Prostate gland (tissue), 2 donors: ENCODE results near the gene C1orf210. TPM values are rescaled to one million over a fixed set of nuclear protein-coding genes. Genes with fewer than 3 reads are reported as not detected.

ENCODE experiments used
- DNase-seq: peaks from one replicate; pipeline ENCODE4 v3.0.0-alpha.2; 2019; ENCODE audit warnings: low spot score
- H3K27ac ChIP-seq, 2 donors: fragments of 200-600 bp; sonication (generic); 2 replicates each; pipeline ENCODE4 v1.5.1; 2017 to 2019
- H3K27me3 ChIP-seq: fragments of 200-600 bp; sonication (generic); replicated peaks from 2 replicates; pipeline ENCODE4 v1.5.1; 2019; ENCODE audit not compliant: insufficient read depth
- H3K36me3 ChIP-seq, 2 donors: fragments of 200-600 bp; sonication (generic); 1 replicate in 1 of 2; 2 replicates in 1 of 2; pipeline versions ENCODE4 v1.5.1 to v1.8.1; 2017 to 2019
- H3K4me1 ChIP-seq: fragments of 200-600 bp; sonication (generic); replicated peaks from 2 replicates; pipeline ENCODE4 v1.5.1; 2019
- H3K4me3 ChIP-seq, 2 donors: fragments of 200-600 bp; sonication (generic); 2 replicates each; pipeline ENCODE4 v1.5.1; 2017 to 2019
- H3K9me3 ChIP-seq: fragments of 200-600 bp; sonication (generic); 2 replicates; pipeline ENCODE4 v1.5.1; 2017
- CTCF ChIP-seq, 4 experiments: fragments of 200-600 bp in 2 of 4; fragments of 450-650 bp in 2 of 4; sonication (generic) in 2 of 4; IDR thresholded peaks; 1 replicate in 3 of 4; 2 replicates in 1 of 4; pipeline ENCODE4 v1.5.1; 2016 to 2019; ENCODE audit warnings: antibody characterized with exemption in 4 of 4, mild to moderate bottlenecking in 2 of 4, moderate library complexity in 2 of 4
- POLR2A ChIP-seq: fragments of 450-650 bp; IDR thresholded peaks from one replicate; pipeline ENCODE4 v1.6.1; 2016; ENCODE audit warnings: antibody characterized with exemption, mild to moderate bottlenecking
- POLR2AphosphoS5 ChIP-seq: sonication (generic); formaldehyde crosslinking; IDR thresholded peaks from one replicate; pipeline ENCODE4 v1.6.1; 2017; ENCODE audit warnings: antibody characterized with exemption
- WGBS: methylation state at CpG from one replicate; pipeline ENCODE4 v1.1.5; 2018; 5-methylcytosine and 5-hydroxymethylcytosine counted together
- intact Hi-C: fragments of 100-400 bp; cut with DNase I; formaldehyde crosslinking; loops from one replicate; pipeline ENCODE4 v1.14.2; 2022
- total RNA-seq, 2 donors: library from RNA; depleted of rRNA; stranded (reverse); fragments of >200 nt; gene quantifications; one replicate each; pipeline ENCODE4 v1.1.0, GENCODE V29; 2016

The C1orf210 gene
- total RNA-seq, 2 donors from 2014 or later: 5.5 to 21.7 TPM

- intact Hi-C loops: no loop called here
- Histone ChIP-seq H3K9me3 (no peaks in the 10 kb centered on the region), H3K27ac (no peak overlapping the region), H3K4me3 (no peak overlapping the region), H3K4me1 (no peaks in the 10 kb centered on the region), H3K36me3 (no peaks in the 10 kb centered on the region), H3K27me3 (no peaks in the 10 kb centered on the region)
- TF ChIP-seq POLR2AphosphoS5: no peak
- no peak for TF ChIP-seq POLR2A
- no peak for TF ChIP-seq CTCF (IDR thresholded peaks at IDR 0.05)
- no peak for DNase-seq
- 95% methylated on average over 4 of the region's 4 CpGs for WGBS
These were observed 32.2 kb downstream of the C1orf210 start for GRCh38 chr1:43253173-43253572.

GRCh38 chr1:43252225-43252624 lies 33.2 kb downstream of the C1orf210 start:
- H3K36me3 ChIP-seq: no peaks in the 10 kb centered on the region
- intact Hi-C loops: no loop called here
- H3K9me3 ChIP-seq: no peaks in the 10 kb centered on the region
- H3K27me3 ChIP-seq: no peaks in the 10 kb centered on the region
- no peaks in the 10 kb centered on the region for H3K4me1 ChIP-seq
- H3K27ac ChIP-seq: no peak overlapping the region
- no peak overlapping the region for H3K4me3 ChIP-seq
- no peak for DNase-seq
- WGBS: 83% methylated on average over 1 of the region's 1 CpG
- no peak for TF ChIP-seq POLR2A
- TF ChIP-seq CTCF (IDR thresholded peaks at IDR 0.05): no peak

- H3K4me1 ChIP-seq: no peaks in the 10 kb centered on the region
- no peaks in the 10 kb centered on the region for H3K27me3 ChIP-seq
- H3K36me3 ChIP-seq: no peaks in the 10 kb centered on the region
- intact Hi-C loops: no loop called here
- WGBS: 97% methylated on average over 5 of the region's 5 CpGs
- no peak overlapping the region for H3K27ac ChIP-seq
- no peak for TF ChIP-seq CTCF (IDR thresholded peaks at IDR 0.05)
- no peak for TF ChIP-seq POLR2AphosphoS5
- no peak for TF ChIP-seq POLR2A
- H3K4me3 ChIP-seq: no peak overlapping the region
- no peak for DNase-seq
- H3K9me3 ChIP-seq: no peaks in the 10 kb centered on the region
These were observed 34.4 kb downstream of the C1orf210 start for GRCh38 chr1:43251024-43251423.

GRCh38 chr1:43250351-43250761 lies 35.0 kb downstream of the C1orf210 start:
- Histone ChIP-seq H3K4me1 (no peaks in the 10 kb centered on the region), H3K36me3 (no peaks in the 10 kb centered on the region), H3K27ac (no peak overlapping the region), H3K4me3 (no peak overlapping the region), H3K9me3 (no peaks in the 10 kb centered on the region), H3K27me3 (no peaks in the 10 kb centered on the region)
- DNase-seq: no peak
- no peak for TF ChIP-seq POLR2A
- no peak for TF ChIP-seq CTCF (IDR thresholded peaks at IDR 0.05)
- no peak for TF ChIP-seq POLR2AphosphoS5
- intact Hi-C loops: no loop called here
- 89% methylated on average over 3 of the region's 3 CpGs for WGBS

GRCh38 chr1:43247256-43247921 lies 38.0 kb downstream of the C1orf210 start:
- Histone ChIP-seq H3K4me1 (no peaks in the 10 kb centered on the region), H3K27me3 (no peaks in the 10 kb centered on the region), H3K9me3 (no peaks in the 10 kb centered on the region), H3K27ac (no peak overlapping the region), H3K4me3 (no peak overlapping the region), H3K36me3 (no peaks in the 10 kb centered on the region)
- WGBS: 82% methylated on average over 6 of the region's 6 CpGs
- intact Hi-C loops: no loop called here
- DNase-seq: no peak
- TF ChIP-seq POLR2A: no peak
- TF ChIP-seq POLR2AphosphoS5: no peak
- no peak for TF ChIP-seq CTCF (IDR thresholded peaks at IDR 0.05)
